ENCODE measurements around the gene ZNRF2.

ZNRF2 gene

DNA sequence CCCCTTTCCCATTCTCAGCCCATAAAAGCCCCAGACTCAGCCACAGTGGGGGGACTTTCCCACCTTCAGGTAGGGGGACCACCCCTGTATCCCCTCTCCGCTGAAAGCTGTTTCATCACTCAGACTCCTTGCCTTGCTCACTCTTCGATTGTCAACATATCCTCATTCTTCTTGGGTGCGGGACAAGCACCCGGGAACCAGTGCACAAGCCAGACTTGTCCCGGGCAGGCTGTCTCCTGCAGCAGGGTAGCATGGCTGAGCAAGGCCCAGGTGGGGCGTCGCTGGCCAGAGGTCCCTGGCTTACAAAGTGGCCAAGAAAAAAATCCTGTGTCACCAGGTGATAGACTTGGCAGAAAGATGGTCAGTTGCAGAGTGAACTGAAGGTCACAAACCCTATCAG lies 129.5 kb downstream of the ZNRF2 start:
- no peak for DNase-seq (ENCODE audit: extremely low spot score)
- no peak for TF ChIP-seq CTCF (IDR thresholded peaks at IDR 0.05; ENCODE audit: control extremely low read depth, extremely low read depth, low read depth, missing control alignments)
- ChIA-PET POLR2A (no interaction called here), CTCF (interaction anchor here (0.8 to 4.8 kb wide), 6 partner anchors 14 to 150 kb away, joined by 3 to 29 read pairs (median 6); no protein-coding TSS in a partner anchor)

All from GM10248 (cell line).